Right kidney (tissue), 1 donor: ENCODE results near the gene SETD3.

Experiments
- DNase-seq: peaks from one replicate; pipeline ENCODE4 v3.0.0-alpha.2; 2016

Gene SETD3

DNA sequence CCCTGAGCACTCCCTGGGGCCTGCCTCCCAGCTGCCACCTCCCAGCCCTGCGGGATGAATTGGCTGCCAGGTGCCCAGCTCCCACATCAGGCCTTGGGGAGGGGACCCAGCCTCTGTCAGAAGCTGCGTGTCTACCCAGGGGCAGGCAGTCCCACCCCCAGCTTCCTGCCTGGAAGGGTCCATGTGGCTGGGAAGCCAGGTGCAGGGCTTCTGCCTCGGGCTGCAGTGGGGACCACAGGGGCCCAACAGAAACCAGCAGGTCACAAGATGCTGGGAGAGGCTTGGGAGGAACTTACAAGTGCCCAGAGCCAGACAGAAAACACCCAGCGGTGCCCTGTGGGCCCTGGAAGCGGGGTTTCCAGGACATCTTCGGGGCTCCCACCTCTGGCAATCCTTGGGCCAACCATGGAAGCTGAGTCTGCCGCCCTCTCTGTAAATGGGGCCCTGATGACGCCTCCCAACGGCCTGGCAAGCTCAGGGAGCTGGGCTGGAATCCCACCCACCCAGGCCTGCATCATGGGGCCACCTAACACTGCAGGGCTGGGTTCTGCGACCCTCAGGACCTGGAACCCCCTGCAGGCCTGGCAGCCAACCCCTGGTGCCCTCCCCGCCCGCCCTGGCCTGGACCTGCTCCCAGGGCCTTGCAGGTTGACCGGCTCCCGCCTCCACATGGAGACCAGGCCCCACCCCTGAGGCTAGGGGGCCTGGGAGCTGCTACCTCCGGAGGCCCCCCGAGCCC, 37.2 kb upstream of the SETD3 start:
- no peak for DNase-seq

DNA sequence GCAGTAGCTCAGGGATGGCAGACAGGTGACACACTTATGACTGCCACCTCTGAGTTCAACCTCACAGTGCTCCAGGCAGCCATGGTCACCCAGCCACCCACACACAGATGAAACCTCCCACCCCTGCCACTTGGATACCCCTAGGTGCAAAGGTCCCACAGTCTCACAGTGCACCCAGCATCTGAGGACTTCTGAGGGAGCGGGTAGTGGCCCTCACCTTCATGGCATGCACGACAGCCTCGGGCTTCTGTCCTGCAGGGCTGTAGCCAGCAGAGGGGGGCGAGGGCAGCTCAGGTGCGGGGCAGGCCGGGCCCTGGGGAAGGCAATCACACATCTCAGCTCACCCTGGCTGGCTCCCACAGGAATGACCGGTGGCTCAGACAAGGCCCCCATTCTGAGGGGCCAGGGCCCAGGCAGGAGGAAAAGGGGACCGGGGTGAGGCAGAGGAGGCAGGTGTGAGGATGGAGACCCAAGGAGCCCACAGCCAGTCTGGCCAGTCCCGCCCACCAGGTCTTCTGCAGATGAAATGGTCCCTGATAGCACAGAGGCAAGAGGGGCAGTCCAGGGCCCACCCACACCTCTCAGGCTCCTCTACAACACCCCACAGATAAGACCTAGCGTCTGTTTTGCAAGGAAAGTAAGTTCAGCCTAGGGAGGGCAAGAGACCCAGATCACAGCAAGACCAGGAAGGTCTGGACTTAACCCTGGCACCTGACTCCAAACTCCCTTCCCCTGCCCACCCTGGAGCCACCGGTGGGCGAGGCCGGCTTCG, 36.4 kb upstream of the SETD3 start:
- no peak for DNase-seq

DNA sequence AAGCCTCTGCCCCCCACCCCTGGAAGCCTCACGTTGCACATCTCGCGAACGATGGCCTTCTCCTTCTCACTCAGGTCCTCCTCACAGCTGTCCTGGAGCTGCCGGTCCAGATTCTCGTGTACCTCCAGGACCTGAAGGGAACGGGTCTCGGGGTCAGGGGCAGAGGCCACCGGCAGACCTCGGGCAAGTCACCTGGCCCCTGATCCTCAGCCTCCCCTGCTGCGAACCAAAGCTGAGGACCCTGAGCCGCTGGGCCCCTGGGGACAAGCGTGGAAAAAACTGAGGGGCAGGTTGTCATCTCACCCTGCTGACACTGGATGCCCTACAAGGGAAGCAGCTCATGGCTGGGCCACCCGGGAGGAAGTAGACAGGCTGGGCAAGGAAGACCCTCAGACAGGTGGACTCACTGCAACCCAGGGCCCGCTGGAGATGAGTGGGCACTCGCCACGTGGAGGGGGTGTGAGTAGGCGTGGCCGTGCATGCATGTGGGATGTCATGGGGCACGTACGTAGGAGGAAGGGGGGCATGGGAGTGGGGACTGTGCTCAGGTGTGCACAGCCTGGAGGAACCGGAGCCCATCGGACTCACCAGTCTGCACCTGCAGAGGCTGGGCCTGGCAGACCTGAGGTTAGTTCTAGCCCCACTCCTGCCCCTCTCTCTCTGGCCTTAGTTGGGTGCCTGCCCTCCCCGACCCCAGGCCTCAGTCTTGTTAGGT, 35.7 kb upstream of the SETD3 start:
- DNase-seq = no peak

DNA sequence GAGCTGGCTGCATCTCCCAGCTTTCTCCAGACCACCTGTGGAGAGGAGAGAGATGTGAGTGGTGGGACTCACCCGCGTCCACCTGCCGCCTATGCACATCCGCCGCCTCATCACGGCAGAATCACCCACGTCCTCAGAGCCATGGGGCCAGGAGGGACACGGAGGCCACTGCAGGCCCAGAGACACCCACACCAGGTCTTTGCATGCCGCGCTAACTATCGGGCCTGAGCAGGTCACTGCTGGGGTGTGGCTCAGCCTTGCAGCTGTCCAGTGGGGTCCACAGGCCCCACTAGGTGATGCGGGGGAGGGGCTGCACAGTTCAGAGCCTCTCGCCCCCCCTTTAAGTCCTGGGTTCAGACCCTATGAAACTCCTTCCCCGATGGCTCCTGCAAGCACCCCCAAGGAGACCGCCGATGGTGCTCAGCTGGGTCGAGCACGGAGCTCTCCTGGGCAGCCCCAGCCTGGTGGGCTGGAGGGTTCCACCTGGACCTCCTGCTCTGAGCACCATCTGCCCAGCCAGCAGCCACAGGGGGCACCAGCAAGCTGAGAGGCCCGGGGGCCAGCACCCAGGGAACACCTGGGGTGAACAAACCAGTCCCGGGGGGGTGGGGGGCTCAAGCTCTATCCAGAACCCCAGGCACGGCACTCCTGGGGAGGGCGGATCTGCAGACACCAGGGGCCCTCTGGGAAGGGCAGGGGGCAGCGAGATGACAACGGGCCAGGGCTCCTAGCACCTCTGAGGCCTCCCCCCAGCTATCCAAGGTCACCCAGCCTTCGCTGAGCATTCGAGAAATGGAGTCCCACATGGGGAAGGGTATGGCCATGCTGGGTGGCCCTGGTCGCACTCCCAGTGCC, 34.9 kb upstream of the SETD3 start:
- no peak for DNase-seq

DNA sequence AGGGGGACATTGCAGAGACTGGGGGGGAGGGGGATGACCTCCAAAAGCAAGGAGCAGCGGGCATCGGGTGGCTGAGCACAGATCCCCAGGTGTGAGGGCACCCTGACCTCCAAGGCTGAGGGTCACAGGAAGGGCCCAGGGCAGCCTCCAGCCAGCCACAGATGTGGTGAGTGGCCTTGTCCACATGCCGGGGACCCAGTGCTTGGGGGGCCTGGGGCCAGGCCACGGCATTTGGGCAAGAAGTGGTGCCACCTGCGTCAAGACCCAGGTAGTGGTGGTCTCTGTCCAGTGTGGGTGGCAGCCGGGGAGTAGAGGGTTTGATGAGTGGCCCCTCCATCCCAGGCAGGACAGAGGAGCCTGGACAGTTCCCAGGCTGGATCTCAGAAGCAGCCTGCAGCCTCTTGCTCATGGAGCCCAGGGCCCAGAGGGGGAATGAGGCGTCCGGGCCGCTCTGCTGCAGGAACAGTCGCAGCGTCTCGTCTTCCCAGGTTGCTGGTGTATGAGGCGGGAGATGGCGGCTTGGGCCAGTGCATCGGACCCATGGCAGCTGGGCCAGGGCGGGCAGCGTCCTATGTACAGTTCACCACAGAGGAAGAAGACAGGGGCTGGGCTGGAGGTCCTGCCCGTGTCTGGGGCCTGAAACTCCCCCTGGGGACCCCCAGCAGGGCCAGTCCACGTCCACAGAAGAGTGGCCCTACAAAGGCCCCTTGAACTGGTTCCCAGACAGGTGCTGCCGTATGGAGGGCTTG, 34.1 kb upstream of the SETD3 start:
- no peak for DNase-seq

DNA sequence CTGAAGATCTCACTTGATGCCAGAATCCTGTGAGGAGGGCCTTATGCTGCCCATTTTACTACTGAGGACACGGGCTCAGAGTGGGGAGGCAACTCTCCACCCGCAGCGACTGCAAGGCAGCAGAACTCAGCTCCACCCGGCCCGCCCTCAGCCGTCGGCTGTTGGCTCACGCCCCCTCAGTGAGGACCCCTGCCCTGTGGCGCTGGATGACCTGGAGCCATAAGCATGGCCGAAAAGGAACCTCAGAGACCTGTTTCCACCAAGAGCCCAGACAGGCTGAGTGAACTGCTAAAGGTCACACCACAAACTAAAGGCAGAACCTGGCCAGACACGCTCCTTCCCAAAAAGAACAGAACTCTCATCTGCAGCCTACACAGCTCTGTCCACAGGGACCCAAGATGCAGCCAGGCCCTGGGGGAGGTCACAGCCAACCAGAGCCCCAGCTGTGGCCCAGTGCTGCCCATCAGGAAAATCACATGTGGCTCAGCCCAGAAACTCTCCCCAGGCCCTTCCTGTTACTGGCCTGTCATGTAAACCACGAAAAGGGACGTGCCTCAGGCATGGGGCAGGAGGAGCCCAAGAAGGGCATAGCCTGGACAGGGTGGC, 33.4 kb upstream of the SETD3 start:
- no peak for DNase-seq

DNA sequence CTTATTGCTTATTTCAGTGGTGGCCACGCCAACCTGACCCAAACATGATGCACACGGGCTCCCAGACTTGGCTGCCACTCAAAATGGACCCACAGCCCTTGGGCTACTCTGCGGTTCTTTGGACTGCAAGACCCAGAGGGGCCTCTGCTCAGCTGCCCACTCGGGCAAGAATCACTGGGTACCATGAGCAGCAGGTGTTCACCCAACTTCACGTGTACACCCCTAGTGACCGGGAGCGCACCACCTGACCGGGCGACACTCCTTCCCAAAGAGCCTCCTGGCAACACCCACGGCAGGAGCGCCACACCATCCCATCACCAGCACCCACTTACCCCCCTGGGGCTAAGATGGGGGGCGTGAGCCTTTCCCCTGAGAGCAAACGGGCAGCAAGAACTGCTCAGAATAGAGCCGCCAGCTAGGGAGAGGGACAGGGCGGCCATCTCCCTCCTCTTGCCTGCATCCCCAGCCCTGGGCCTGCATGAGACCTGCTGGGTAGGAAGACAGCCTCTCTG, 32.6 kb upstream of the SETD3 start:
- DNase-seq = no peak

DNA sequence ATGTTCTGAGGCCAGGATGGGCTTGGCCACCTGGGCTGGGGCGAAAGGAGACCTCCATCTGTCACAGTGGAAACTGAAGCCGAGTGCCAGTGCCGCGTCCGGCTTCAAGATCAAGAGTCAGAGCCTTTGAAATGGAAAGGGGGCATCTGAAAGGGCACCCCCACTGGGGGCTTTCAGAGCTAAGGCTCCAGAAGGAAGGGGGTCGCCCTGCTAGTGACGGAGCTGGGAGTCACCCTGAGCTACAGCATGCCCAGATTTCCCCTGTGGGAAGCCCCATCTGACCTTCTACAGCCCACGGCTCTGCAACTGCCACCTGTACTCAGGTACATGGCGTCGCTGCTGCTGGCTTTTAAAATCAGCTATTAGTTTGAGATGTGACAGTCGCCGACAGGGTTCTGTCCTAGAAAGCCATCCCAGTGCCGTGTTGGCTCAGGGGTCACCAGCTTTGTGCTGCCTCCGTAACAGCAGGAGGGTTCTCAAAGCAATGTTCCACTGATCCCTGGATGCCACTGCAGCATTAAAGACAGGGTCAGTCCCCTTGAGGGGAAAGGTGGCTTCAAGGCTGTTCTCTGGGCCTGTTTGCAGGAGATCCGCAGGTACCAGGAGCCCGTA, 32.0 kb upstream of the SETD3 start:
- DNase-seq = no peak

DNA sequence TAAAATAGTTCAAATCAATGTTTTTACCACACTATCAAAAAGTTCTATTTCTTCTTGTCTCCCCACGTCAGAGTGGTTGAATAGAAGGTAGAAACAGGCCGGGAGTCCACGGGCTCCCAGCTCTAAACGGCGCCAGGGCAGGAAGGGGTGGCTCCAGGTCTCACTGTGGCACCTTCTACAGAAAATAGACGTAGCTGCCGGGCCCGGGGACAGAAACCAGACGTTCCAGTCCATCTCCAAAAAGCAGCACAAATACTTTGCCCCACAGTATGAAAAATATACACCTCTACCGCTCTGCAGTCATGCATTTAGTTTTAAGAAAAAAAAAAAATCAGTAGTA, 31.4 kb upstream of the SETD3 start:
- no peak for DNase-seq

DNA sequence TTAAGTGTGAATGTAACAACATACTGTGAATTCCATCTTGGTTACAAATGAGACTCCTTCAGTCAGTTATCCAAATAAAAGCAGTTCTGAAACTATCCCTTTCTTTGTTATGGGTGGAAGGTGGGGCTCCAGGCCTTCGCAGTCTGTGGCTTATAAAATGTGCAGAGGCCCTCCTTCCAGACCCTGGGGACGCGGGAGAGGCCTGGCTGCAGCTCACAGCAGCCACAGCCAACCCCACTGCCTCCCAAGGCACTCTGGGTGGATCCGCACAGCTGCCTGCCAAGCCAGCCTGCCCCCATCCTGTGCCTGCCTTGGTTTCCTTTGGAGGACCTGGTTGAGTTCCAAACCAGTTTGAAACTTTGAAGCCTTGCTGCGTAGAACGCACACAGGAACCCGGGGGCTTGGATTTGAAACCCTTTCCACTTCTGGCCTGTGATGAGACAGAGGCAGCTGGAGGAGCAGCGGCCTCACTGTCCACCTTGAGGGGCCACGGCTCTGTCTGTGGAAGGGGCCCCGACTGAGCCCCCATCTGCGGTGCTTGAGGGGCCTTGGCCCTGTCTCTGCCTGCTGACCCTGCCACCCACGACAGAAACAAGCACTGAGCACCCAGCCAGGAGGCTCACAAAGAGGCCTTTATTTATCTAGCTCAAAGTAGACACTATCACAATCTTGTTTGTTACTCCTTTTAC, 30.9 kb upstream of the SETD3 start:
- no peak for DNase-seq

DNA sequence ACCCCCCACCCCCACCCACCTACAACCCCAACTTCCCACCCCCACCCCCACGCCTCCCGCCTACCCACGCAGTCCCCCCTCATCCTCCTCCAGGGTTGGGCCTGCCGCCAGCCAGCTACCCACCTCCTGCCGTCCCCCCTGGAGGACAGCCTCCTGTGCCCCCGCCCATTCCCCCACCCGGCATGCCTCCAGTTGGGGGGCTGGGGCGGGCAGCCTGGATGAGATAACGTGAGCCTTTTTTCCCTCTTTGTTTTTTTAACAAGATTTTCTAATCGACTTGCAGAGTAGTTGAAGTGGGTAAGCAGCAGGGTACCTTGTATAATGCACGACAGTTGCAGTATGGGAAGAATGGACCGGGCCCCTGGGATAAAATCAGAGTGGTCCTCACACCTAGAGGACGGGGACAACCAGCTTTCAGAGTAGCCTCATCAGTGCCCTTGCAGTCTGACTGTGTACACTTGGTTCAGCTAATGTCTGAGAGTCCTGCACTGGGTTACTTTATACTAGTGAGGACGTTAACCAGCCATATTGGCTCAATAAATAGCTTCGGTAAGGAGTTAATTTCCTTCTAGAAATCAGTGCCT, 30.0 kb upstream of the SETD3 start:
- no peak for DNase-seq

DNA sequence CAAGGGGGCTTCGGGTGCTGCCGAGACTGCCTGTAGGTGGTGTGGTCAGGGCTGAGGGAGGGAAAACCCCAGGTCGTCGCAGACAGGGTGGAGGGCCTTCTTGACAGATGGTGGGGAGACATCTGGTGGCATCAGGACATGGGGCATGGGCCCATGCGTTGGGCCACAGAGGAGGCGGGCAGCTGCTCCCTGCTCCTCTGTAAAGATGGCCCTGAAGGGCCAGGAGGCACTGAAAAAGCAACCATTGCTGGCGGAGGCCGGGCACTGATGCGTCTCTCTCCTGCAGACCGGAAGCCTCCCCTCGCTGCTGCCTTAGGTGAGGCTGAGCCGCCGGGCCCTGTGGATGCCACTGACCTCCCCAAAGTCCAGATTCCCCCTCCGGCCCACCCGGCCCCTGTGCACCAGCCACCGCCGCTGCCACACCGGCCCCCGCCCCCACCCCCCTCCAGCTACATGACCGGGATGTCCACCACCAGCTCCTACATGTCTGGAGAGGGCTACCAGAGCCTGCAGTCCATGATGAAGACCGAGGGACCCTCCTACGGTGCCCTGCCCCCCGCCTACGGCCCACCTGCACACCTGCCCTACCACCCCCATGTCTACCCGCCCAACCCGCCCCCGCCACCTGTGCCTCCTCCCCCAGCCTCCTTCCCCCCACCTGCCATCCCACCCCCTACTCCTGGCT, 29.4 kb upstream of the SETD3 start:
- DNase-seq = no peak

DNA sequence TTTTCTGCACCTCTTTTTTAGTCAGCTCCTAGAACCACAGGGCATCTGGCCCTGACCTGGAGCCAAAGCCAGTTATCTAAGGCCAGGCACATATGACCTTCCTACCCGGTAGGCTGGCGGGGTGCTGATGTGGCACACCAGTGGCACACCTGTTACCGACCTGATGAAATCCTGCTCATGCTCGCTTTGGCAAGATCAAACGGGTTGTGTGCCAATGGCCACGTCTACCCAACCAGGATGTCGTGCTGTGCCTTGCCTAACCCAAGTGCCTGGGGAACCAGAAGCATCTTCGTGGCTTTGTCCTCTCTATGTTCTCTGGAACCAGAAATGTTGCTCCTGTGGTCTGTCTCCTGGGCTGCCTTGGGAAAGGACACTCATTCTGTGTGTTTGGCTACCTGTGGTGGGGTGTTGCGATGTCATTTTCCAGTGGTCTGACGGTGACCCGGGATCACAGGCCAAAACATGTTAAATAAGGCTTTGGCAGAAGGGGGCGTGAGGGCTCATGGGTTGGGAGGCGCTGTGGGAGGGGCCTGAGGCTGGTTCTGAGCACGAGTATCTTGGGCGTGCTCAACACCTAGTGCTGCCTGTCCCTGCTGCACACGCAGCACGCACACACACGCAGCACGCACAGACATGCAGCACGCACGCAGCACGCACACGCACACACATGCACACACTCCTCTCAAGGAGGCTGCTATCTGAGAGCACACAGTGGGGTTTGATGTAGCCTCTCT, 28.4 kb upstream of the SETD3 start:
- DNase-seq = no peak

DNA sequence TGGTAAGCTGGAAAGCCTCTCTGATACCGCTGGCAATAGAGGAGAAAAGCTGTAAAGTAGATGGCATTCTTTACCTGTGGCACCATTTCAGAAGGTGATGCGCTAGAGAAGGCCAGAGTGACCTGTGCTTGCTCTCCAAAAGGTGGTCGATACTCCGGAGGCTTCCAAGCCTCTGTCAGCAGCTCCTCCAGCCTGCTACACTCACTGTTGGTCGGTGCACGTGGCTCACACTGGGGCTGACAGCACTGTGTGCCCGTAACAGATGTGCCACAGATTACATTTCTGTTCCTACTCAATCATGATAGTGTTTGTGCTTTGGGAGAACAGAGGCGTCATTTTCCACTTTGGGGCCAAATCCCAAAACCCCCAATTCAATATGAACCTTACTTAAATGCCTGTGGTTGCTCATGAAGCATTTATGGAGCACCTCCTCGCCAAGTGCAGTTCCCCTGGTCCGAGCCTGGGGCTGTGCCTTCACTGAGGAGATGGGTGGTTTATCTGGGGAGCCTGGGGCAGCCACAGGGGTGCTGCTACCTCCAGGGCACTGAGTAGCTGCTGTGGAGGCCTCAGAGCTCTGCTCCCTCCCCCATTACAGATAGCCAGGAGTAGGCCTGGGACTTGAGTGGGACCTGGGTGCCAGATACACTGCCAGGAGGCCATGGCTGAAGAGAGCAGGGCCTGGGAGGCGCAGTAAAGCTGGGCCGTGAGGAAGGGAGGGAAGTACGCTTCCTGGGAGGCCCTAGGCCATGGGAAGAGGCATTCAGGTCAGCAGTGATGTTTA, 27.4 kb upstream of the SETD3 start:
- DNase-seq = no peak

DNA sequence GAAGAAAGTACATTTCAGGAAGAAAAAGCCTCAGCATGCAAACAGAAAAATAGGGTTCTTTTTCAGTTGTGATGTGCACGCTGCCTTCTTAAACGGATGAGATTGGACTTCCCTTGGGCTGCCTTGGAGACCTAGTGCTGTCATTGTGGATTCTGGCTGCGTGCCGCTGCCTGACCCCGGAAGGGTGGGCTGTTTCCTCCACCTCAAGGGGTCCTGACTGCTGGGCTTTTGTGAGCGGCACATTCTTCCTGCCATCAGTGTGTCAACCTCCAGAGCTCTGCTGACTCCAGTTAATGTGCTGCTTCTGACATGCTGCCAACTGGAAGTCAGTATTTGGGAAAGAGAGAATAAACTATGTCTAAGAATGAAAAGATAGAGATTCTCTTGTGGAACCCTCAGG, 25.6 kb upstream of the SETD3 start:
- no peak for DNase-seq

DNA sequence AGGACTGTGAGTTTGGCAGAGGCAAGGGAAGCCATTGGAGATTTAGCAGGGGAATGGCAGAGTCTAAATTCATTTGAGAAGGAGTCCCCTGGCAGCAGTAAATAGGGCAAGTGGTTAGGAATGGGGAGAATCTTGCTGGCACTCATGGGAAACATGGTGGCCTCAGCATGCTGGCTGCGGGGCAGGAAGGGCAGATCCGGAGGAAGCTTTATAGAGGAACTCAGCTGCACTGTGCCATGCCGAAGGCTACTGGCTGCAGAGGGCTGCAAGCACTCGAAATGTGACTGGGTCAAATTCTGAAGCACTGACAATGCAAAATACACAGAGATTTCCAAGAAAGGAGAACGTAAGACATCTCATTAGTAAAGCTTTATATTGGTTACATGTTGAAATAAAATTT, 24.4 kb upstream of the SETD3 start:
- DNase-seq = no peak

DNA sequence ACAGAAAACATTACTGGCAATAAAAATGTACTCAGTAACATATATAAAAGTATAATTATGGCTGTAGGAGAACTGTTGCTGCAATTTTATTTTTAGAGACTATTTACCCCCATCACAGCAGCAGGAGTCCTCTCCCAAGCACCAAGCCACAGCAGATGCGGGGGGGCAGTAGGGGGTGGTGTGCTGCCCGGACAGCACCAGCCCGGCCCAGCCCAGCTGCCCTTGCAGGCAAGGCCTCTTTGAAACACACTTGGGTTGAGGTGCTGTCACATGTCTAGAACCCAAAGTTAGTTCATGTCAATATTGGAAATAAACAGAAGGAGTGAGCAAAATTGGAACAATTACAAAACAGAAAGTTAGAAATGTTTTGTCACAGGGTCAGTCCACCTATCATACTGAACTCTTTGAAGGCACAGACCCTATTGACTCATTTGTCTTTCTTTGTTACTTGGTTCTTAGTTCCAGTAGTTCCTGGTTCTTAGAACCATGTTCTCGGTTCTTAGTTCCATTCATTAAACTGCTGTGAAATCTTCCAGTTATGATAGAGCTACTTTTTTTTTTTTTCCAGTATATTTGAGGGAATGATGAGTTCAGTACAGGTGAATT, 23.3 kb upstream of the SETD3 start:
- DNase-seq = no peak
